C4-2B (cell line): ENCODE measurements around the gene UBE2E2.

ENCODE experiments used
- H3K27ac ChIP-seq: fragments of 450-650 bp; 2 replicates; pipeline ENCODE4 v1.5.1; 2017
- ZFX ChIP-seq: fragments of 450-650 bp; IDR thresholded peaks from 2 replicates; pipeline ENCODE4 v1.6.1; 2017
- TF ChIP-seq, protein P1 (sequence below): fragments of 450-650 bp; conservative IDR thresholded peaks from 2 replicates; pipeline ENCODE4 v1.5.1; 2017; ENCODE audit warnings: mild to moderate bottlenecking

UBE2E2 gene

DNA sequence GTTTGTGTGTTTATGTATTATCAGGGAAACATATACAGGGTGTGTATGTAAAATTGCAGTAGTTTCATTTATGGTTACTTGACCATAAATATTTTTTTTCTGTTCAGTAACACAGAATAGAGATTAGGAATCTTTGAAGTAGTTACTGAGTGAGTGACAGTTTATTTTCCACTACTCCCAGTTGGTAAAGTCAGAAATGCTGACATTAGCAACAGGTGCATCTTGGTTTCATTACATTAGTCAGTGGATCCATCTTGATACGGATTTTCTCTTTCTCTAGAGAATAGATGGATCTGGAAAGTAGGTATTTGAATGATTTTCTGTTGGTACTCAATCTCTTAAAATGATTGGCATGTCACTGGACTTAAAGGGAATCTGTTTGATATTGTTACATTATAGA, 6.0 kb downstream of the UBE2E2 start:
- H3K27ac ChIP-seq: no peak overlapping the region
- TF ChIP-seq, protein P1, sequence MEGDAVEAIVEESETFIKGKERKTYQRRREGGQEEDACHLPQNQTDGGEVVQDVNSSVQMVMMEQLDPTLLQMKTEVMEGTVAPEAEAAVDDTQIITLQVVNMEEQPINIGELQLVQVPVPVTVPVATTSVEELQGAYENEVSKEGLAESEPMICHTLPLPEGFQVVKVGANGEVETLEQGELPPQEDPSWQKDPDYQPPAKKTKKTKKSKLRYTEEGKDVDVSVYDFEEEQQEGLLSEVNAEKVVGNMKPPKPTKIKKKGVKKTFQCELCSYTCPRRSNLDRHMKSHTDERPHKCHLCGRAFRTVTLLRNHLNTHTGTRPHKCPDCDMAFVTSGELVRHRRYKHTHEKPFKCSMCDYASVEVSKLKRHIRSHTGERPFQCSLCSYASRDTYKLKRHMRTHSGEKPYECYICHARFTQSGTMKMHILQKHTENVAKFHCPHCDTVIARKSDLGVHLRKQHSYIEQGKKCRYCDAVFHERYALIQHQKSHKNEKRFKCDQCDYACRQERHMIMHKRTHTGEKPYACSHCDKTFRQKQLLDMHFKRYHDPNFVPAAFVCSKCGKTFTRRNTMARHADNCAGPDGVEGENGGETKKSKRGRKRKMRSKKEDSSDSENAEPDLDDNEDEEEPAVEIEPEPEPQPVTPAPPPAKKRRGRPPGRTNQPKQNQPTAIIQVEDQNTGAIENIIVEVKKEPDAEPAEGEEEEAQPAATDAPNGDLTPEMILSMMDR: no peak
- no peak for TF ChIP-seq ZFX

DNA sequence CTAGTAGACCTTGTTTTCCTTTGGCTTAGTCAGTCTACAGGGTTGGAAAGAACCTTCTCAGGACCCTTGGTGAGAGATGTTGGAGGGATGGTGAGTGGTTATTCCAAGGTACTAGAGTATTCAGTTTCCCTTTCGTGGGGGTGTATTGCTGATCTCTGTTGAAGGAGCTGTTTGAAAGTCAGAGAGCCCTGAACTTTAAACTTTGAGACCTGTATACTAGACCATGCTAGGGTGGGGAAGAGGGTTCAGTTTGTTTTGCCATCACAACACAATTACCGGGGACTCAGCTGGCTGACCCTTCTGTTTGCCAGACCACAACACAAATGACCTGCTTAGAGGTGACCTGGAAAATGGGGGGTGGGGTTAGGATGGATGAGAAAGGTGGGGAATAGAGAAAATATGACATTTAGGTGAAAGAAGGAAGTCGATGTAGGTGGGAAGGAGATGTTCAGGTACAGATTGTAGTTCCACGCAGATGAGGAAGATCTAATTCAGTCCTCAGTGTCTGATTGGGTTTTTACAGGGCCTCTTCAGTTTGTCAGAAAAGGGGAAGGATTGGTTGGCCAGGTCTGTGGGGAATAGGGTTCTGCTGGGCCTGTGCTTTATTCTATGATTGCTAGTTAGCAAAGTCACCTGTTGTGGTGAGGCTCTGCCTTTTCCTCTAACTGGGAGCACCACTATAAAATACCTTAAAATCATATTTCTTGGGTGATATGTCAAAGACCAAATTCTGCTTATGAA, 6.8 kb downstream of the UBE2E2 start:
- no peak for TF ChIP-seq ZFX
- TF ChIP-seq, protein P1: no peak
- H3K27ac ChIP-seq: no peak overlapping the region

GRCh38 chr3:23213813-23214212, 10.7 kb downstream of the UBE2E2 start:
- no peak overlapping the region for H3K27ac ChIP-seq
- no peak for TF ChIP-seq ZFX
- TF ChIP-seq, protein P1: no peak

DNA sequence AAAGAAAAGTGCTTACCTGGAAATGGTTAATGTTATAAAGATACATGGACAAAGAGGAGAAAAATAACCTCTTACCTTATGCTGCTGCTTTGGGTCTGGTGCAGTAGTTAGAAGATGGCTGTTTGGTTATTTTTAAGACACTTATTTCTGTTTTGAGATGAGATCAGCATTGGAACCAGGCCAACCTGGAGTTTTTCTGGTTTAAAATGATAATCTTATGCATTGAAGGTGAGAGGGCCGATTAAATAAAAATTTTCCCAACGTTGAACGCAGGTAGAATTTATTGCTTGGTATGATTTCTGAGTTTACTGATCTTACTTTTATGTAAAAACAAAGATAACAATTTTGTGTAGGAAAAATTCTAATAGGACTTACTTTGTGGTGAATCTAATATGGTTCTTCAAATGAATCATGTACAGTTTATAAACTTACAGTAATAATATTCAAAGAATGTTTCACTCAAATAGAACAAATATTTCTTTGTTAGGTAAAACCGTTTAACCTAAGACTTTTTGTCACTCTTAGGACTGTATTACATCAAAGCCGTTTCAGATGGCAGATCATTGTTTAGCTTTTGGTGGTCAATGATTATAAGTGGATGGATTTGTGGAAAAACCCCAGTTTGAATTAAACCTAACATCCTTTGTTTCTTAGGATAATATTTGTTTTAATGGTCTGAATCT, 14.9 kb downstream of the UBE2E2 start:
- no peak overlapping the region for H3K27ac ChIP-seq
- TF ChIP-seq ZFX: no peak
- TF ChIP-seq, protein P1: no peak

DNA sequence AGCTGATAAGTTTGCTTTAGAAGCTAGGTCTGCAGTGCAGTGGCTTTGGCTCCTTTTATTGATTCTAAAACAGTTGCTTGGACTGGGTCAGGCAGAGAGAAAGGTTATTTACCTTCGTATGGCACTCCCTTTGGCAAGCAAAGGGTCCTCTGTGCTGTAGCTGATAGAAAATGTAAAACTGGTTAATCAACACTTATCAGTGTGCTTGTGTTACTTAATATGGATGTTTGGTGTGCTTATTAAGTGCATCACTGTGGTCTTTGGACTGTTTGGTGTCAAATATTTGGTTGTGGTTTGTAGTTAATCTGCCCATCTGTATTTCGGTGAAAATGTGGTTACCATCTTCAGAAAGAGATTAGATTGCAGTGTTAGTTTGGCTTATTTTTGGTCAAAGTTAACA, 16.0 kb downstream of the UBE2E2 start:
- H3K27ac ChIP-seq: no peak overlapping the region
- TF ChIP-seq, protein P1: no peak
- TF ChIP-seq ZFX: no peak

GRCh38 chr3:23219552-23219951, 16.4 kb downstream of the UBE2E2 start:
- H3K27ac ChIP-seq: no peak overlapping the region
- TF ChIP-seq, protein P1: no peak
- no peak for TF ChIP-seq ZFX

- TF ChIP-seq ZFX: no peak
- TF ChIP-seq, protein P1: no peak
Observed at GRCh38 chr3:23221136-23221535, 18.0 kb downstream of the UBE2E2 start.

More at GRCh38 chr3:23221136-23221535, 18.0 kb downstream of the UBE2E2 start:
- H3K27ac ChIP-seq: no peak overlapping the region
